ENCODE results near the gene PSME1. TPM values are rescaled to one million over a fixed set of nuclear protein-coding genes. Genes with fewer than 3 reads are reported as not detected.
"Not testable (repeated sequence)": the region's sequence is repeated elsewhere in the genome, so short reads cannot be mapped to it uniquely, and the experiment has no call there.

Gene PSME1
- total and polyA plus RNA-seq, 2 of the 13 experiments (the other 11 are each of a cell fraction or from before 2014, with no cell fraction given) = 159 to 608 TPM

DNA sequence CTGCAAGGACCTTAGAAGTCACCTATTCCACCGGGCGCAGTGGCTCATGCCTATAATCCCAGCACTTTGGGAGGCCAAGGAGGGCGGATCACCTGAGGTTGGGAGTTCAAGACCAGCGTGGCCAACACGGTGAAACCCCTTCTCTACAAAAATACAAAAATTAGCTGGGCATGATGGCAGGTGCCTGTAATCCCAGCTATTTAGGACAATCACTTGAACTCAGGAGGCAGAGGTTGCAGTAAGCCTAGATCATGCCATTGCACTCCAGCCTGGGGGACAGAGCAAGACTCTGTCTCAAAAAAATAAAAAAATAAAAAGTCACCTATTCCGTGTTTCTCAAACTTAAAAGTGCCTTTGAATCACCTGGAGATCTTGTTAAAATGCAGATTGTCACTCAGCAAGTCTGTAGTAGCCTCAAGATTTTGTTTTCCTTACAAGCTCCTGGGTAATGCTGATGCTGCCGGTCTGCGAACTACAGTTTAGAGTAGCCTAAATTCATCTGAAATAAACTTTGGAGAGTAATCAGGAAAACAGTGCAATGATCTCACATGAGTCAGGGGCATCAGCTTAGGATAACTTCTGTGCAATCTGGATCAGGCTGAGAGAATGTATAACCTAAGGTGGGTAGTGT is 30.3 kb upstream of the PSME1 start:
- POLR2A ChIA-PET = interaction anchor here (1.0 to 11.8 kb wide), 9 partner anchors 9 to 90 kb away, joined by 3 to 594 read pairs (median 10); partner anchors contain the start of genes DCAF11, EMC9, IRF9 and NRL
- 94% methylated on average over 8 of the region's 8 CpGs for WGBS (ENCODE audit: low lambda C conversion rate)
- TF ChIP-seq KDM2A (CRISPR knock-in tag; IDR thresholded peaks at IDR 0.05; ENCODE audit: borderline replicate concordance, low read depth) (peak; percentile 24; the same call in 1 of the 2 replicates), ZNF446 (CRISPR knock-in tag; IDR thresholded peaks at IDR 0.05) (0 out of 2 replicates have a peak, but pooled peaks have one; percentile 34), SMYD3 (CRISPR knock-in tag; IDR thresholded peaks at IDR 0.05) (peak; percentile 57; the same call in 1 of the 2 replicates), PAX8 (CRISPR knock-in tag; IDR thresholded peaks at IDR 0.05; ENCODE audit: borderline replicate concordance) (0 out of 2 replicates have a peak, but pooled peaks have one; percentile 28), ZBTB7B (CRISPR knock-in tag; IDR thresholded peaks at IDR 0.05) (0 out of 2 replicates have a peak, but pooled peaks have one; percentile 11), CC2D1A (CRISPR knock-in tag; IDR thresholded peaks at IDR 0.05) (0 out of 2 replicates have a peak, but pooled peaks have one; percentile 88), CHD4 (IDR thresholded peaks at IDR 0.05; ENCODE audit: borderline replicate concordance, low read length) (peak; percentile 53), ZNF879 (CRISPR knock-in tag; IDR thresholded peaks at IDR 0.05) (0 out of 2 replicates have a peak, but pooled peaks have one; percentile 32), BORCS8-MEF2B (CRISPR knock-in tag; IDR thresholded peaks at IDR 0.05) (peak; percentile 17; the same call in 1 of the 2 replicates), SSRP1 (CRISPR knock-in tag; IDR thresholded peaks at IDR 0.05) (peak; percentile 25; the same call in 1 of the 2 replicates), GLI4 (CRISPR knock-in tag; IDR thresholded peaks at IDR 0.05; ENCODE audit: borderline replicate concordance) (0 out of 2 replicates have a peak, but pooled peaks have one; percentile 11), MYC (CRISPR knock-in tag; IDR thresholded peaks at IDR 0.05; ENCODE audit: borderline replicate concordance) (0 out of 2 replicates have a peak, but pooled peaks have one; percentile 7), RBM22 (optimal IDR thresholded peaks at IDR 0.05; ENCODE audit: low read length) (peak; percentile 80)
- TF ChIP-seq, protein P1, sequence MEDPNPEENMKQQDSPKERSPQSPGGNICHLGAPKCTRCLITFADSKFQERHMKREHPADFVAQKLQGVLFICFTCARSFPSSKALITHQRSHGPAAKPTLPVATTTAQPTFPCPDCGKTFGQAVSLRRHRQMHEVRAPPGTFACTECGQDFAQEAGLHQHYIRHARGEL (CRISPR knock-in tag; IDR thresholded peaks at IDR 0.05) = 0 out of 2 replicates have a peak, but pooled peaks have one; percentile 7
- TF ChIP-seq, protein P2, sequence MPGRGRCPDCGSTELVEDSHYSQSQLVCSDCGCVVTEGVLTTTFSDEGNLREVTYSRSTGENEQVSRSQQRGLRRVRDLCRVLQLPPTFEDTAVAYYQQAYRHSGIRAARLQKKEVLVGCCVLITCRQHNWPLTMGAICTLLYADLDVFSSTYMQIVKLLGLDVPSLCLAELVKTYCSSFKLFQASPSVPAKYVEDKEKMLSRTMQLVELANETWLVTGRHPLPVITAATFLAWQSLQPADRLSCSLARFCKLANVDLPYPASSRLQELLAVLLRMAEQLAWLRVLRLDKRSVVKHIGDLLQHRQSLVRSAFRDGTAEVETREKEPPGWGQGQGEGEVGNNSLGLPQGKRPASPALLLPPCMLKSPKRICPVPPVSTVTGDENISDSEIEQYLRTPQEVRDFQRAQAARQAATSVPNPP (CRISPR knock-in tag; IDR thresholded peaks at IDR 0.05) = 0 out of 2 replicates have a peak, but pooled peaks have one; percentile 49
- TF ChIP-seq, protein P3, sequence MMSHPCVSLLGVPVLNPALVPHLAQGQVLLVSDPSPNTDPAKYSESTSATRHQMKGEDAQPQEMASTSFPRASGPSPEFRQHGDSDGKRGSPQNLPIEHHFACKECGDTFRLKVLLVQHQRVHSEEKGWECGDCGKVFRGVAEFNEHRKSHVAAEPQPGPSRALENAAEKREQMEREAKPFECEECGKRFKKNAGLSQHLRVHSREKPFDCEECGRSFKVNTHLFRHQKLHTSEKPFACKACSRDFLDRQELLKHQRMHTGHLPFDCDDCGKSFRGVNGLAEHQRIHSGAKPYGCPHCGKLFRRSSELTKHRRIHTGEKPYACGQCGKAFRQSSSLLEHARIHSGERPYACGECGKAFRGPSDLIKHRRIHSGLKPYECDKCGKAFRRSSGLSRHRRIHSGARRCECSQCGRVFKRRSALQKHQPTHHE (CRISPR knock-in tag; IDR thresholded peaks at IDR 0.05; ENCODE audit: borderline replicate concordance) = 0 out of 2 replicates have a peak, but pooled peaks have one; percentile 17
- TF ChIP-seq, protein P4, sequence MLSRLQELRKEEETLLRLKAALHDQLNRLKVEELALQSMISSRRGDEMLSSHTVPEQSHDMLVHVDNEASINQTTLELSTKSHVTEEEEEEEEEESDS (CRISPR knock-in tag; IDR thresholded peaks at IDR 0.05; ENCODE audit: borderline replicate concordance) = 0 out of 2 replicates have a peak, but pooled peaks have one; percentile 78
- TF ChIP-seq, protein P5, sequence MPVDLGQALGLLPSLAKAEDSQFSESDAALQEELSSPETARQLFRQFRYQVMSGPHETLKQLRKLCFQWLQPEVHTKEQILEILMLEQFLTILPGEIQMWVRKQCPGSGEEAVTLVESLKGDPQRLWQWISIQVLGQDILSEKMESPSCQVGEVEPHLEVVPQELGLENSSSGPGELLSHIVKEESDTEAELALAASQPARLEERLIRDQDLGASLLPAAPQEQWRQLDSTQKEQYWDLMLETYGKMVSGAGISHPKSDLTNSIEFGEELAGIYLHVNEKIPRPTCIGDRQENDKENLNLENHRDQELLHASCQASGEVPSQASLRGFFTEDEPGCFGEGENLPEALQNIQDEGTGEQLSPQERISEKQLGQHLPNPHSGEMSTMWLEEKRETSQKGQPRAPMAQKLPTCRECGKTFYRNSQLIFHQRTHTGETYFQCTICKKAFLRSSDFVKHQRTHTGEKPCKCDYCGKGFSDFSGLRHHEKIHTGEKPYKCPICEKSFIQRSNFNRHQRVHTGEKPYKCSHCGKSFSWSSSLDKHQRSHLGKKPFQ (CRISPR knock-in tag; IDR thresholded peaks at IDR 0.05; ENCODE audit: insufficient replicate concordance) = peak; percentile 0

More for the DNA sequence above, 30.3 kb upstream of the PSME1 start:
- H3K4me2 ChIP-seq (ENCODE audit: low read depth, low read length); DNase-seq (ENCODE audit: low spot score); H4K20me1 ChIP-seq (ENCODE audit: insufficient read depth, low read length); FAIRE-seq; intact Hi-C loops (cut with micrococcal nuclease; ENCODE audit: unreplicated experiment); H3K9me3 ChIP-seq (ENCODE audit: low read length); H3K79me2 ChIP-seq (ENCODE audit: insufficient read depth, low read length); H3K9ac ChIP-seq (ENCODE audit: insufficient read depth, low read depth, low read length); BruUV-seq (replicated peaks); H2AFZ ChIP-seq (ENCODE audit: low read length); H3K4me3 ChIP-seq (replicated peaks in 1 of 3; ENCODE audit: insufficient read depth in 1 of 3, low read depth in 2 of 3, low read length in 3 of 3); H3K27me3 ChIP-seq (ENCODE audit: control insufficient read depth in 1 of 2, insufficient read depth in 2 of 2, low read length in 2 of 2): not testable (repeated sequence)
- in situ Hi-C loops (cut with HindIII; ENCODE audit: extremely low pct_ligation_motif_present, low pct_unique_long_range_greater_than_20kb) = loop anchor here (25.0 kb wide), 1 partner anchor 1518 kb away; the partner anchor contains the start of genes ABHD4 and DAD1
- peak overlapping the region; percentile 44 for H3K27ac ChIP-seq (ENCODE audit: extremely low read length, insufficient read depth, low read length)
- H3K36me3 ChIP-seq (replicated peaks in 1 of 2; ENCODE audit: control insufficient read depth in 1 of 2, insufficient read depth in 2 of 2, low read length in 2 of 2) = peaks cover 17 to 28% of the 10 kb centered on the region in 2 experiments
- peak; percentile 28 for ATAC-seq
- CTCF ChIA-PET (ENCODE audit: low intra/inter-chr PET ratio, low total read pairs) = interaction anchor here (1.6 to 5.4 kb wide), 2 partner anchors 16 to 47 kb away, joined by 3 to 86 read pairs; no protein-coding TSS in a partner anchor
- peaks cover 60% of the 10 kb centered on the region for H3K4me1 ChIP-seq (ENCODE audit: insufficient read depth, low read length)

Data from HepG2 (cell line).